ENCODE measurements around the gene CSDE1. TPM values are rescaled to one million over a fixed set of nuclear protein-coding genes. Genes with fewer than 3 reads are reported as not detected.
A peak's percentile ranks its signal among the peaks of the same experiment; 100 is the strongest.

CSDE1 gene
- polyA plus RNA-seq, 3 donors, result 177 to 324 (median 251) TPM

GRCh38 chr1:114671939-114672275 is 85.9 kb downstream of the CSDE1 start:
- intact Hi-C loops (cut with micrococcal nuclease), result no loop called here
- no peak overlapping the region for H3K9ac ChIP-seq (ENCODE audit: insufficient read depth, low read length, poor library complexity, severe bottlenecking)
- Mint-ChIP-seq H3K4me1 (peaks cover 13% of the 10 kb centered on the region), H3K27me3 (ENCODE audit: low read depth in 3 of 3) (peaks cover 27 to 34% (median 27%) of the 10 kb centered on the region in 3 donors), H3K4me3 (no peak overlapping the region), H3K36me3 (peaks cover 0 to 2% of the 10 kb centered on the region in 2 donors), H3K9me3 (peaks cover 0 to 3% (median 0%) of the 10 kb centered on the region in 7 donors), H3K27ac (no peak overlapping the region)
- H3K36me3 ChIP-seq (replicated peaks in 1 of 2; ENCODE audit: control insufficient read depth in 1 of 2, insufficient read depth in 2 of 2, low read length in 2 of 2), result no peaks in the 10 kb centered on the region
- TF ChIP-seq, protein P1, sequence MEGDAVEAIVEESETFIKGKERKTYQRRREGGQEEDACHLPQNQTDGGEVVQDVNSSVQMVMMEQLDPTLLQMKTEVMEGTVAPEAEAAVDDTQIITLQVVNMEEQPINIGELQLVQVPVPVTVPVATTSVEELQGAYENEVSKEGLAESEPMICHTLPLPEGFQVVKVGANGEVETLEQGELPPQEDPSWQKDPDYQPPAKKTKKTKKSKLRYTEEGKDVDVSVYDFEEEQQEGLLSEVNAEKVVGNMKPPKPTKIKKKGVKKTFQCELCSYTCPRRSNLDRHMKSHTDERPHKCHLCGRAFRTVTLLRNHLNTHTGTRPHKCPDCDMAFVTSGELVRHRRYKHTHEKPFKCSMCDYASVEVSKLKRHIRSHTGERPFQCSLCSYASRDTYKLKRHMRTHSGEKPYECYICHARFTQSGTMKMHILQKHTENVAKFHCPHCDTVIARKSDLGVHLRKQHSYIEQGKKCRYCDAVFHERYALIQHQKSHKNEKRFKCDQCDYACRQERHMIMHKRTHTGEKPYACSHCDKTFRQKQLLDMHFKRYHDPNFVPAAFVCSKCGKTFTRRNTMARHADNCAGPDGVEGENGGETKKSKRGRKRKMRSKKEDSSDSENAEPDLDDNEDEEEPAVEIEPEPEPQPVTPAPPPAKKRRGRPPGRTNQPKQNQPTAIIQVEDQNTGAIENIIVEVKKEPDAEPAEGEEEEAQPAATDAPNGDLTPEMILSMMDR (IDR thresholded peaks at IDR 0.05), result no peak
- no peaks in the 10 kb centered on the region for H3K9me3 ChIP-seq (replicated peaks in 1 of 2; ENCODE audit: control insufficient read depth in 1 of 2, insufficient read depth in 1 of 2, low read length in 2 of 2)
- no peaks in the 10 kb centered on the region for H3K79me2 ChIP-seq (ENCODE audit: insufficient read depth, low read length)
- no peak overlapping the region for H3K27ac ChIP-seq (ENCODE audit: low read depth in 1 of 2, low read length in 2 of 2)
- no peak overlapping the region for H2AFZ ChIP-seq (ENCODE audit: insufficient read depth, low read depth, low read length, poor library complexity, severe bottlenecking)
- WGBS (ENCODE audit: insufficient coverage), result 92% methylated on average over 7 of the region's 7 CpGs
- no peak overlapping the region for H3K4me3 ChIP-seq (replicated peaks in 1 of 3; ENCODE audit: low read depth in 2 of 3, low read length in 3 of 3)
- H3K4me1 ChIP-seq (ENCODE audit: control insufficient read depth in 1 of 2, insufficient read depth in 2 of 2, low read length in 2 of 2), result peaks cover 10 to 14% of the 10 kb centered on the region in 2 donors
- peaks cover 6 to 24% of the 10 kb centered on the region in 2 donors for H3K27me3 ChIP-seq (ENCODE audit: control insufficient read depth in 2 of 2, insufficient read depth in 2 of 2, low read length in 2 of 2)
- no peak for DNase-seq
- no peaks in the 10 kb centered on the region for H4K20me1 ChIP-seq (ENCODE audit: insufficient read depth, low read length)
- H3K4me2 ChIP-seq (replicated peaks; ENCODE audit: extremely low read depth, low read length, poor library complexity, severe bottlenecking), result no peak overlapping the region

GRCh38 chr1:114671011-114671938 is 86.5 kb downstream of the CSDE1 start:
- H3K27me3 Mint-ChIP-seq (ENCODE audit: low read depth in 3 of 3), result peaks cover 28 to 39% (median 31%) of the 10 kb centered on the region in 3 donors
- Histone ChIP-seq H4K20me1 (ENCODE audit: insufficient read depth, low read length) (no peaks in the 10 kb centered on the region), H3K9ac (ENCODE audit: insufficient read depth, low read length, poor library complexity, severe bottlenecking) (no peak overlapping the region), H3K79me2 (ENCODE audit: insufficient read depth, low read length) (no peaks in the 10 kb centered on the region), H3K4me2 (replicated peaks; ENCODE audit: extremely low read depth, low read length, poor library complexity, severe bottlenecking) (no peak overlapping the region), H3K27ac (ENCODE audit: low read depth in 1 of 2, low read length in 2 of 2) (no peak overlapping the region), H3K36me3 (replicated peaks in 1 of 2; ENCODE audit: control insufficient read depth in 1 of 2, insufficient read depth in 2 of 2, low read length in 2 of 2) (no peaks in the 10 kb centered on the region), H3K4me1 (ENCODE audit: control insufficient read depth in 1 of 2, insufficient read depth in 2 of 2, low read length in 2 of 2) (peaks cover 10 to 14% of the 10 kb centered on the region in 2 donors), H3K27me3 (ENCODE audit: control insufficient read depth in 2 of 2, insufficient read depth in 2 of 2, low read length in 2 of 2) (peaks cover 4 to 27% of the 10 kb centered on the region in 2 donors), H3K4me3 (replicated peaks in 1 of 3; ENCODE audit: low read depth in 2 of 3, low read length in 3 of 3) (no peak overlapping the region), H3K9me3 (replicated peaks in 1 of 2; ENCODE audit: control insufficient read depth in 1 of 2, insufficient read depth in 1 of 2, low read length in 2 of 2) (no peaks in the 10 kb centered on the region), H2AFZ (ENCODE audit: insufficient read depth, low read depth, low read length, poor library complexity, severe bottlenecking) (no peak overlapping the region)
- peaks cover 13% of the 10 kb centered on the region for H3K4me1 Mint-ChIP-seq
- DNase-seq, result no peak
- no peaks in the 10 kb centered on the region for H3K9me3 Mint-ChIP-seq
- peak overlapping the region in 1 of 2 donors; percentile 9 for H3K4me3 Mint-ChIP-seq
- TF ChIP-seq, protein P1 (IDR thresholded peaks at IDR 0.05), result peak; percentile 40
- no peak overlapping the region for H3K27ac Mint-ChIP-seq
- intact Hi-C loops (cut with micrococcal nuclease), result no loop called here
- WGBS (ENCODE audit: insufficient coverage), result 87% methylated on average over 3 of the region's 9 CpGs
- H3K36me3 Mint-ChIP-seq, result peaks cover 0 to 2% of the 10 kb centered on the region in 2 donors

Data from CD14-positive monocyte (primary cell).